Activated CD4-positive, alpha-beta T cell treated with anti-CD3 and anti-CD28 coated beads, Interleukin-2, amount 50 U/mL, for 1 hour (primary cell): ENCODE results near the gene CHKB.

Source experiments
- DNase-seq: peaks from one replicate; pipeline ENCODE4 v3.0.0-alpha.2; 2020

Gene CHKB

GRCh38 chr22:50595189-50595588 lies 12.5 kb upstream of the CHKB start:
- no peak for DNase-seq

GRCh38 chr22:50587407-50587806 lies 4.8 kb upstream of the CHKB start:
- no peak for DNase-seq

GRCh38 chr22:50586416-50586815 lies 3.8 kb upstream of the CHKB start:
- DNase-seq = no peak

DNA sequence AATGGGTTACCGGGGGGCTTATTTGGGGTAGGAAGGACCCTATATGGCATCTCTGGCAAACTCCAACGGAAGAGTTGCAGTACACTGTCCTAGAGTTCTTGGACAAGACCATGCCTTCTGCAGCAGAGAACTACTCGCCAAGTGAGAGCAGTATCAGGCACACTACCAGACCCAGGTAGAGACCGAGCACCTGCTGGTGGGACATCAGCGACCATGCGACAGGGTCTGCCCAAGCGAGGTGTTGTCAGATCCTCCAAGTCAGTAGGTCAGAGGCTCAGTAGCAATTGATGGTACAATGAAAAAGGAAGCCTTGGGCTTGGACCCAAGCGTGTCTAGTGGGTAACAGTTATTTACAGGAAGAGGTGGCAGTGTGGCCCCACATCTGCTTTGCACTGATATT lies 3.1 kb upstream of the CHKB start:
- DNase-seq = no peak

DNA sequence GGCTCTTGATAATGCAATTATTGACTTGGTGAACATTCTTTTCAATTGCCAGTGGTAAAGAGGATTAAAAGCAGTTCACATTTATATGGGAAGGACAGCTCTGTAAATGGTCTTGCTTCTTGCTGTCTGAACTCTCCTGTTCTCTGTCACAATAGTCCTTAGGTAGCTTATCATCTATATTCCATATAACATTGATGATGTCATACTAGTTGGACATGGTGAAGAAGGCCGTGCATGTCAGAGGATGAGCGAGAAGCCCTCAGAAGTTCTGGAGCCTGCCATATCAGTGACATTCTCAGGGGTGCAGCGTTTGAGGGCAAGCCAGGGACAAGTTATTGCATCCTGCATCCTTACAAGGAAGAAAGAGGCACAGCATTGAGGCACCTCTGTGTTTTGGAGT lies 2.6 kb upstream of the CHKB start:
- no peak for DNase-seq

- DNase-seq = no peak
These were observed 1.8 kb upstream of the CHKB start for GRCh38 chr22:50584106-50585096.

GRCh38 chr22:50583294-50583861 lies 729 bp upstream of the CHKB start:
- no peak for DNase-seq

DNA sequence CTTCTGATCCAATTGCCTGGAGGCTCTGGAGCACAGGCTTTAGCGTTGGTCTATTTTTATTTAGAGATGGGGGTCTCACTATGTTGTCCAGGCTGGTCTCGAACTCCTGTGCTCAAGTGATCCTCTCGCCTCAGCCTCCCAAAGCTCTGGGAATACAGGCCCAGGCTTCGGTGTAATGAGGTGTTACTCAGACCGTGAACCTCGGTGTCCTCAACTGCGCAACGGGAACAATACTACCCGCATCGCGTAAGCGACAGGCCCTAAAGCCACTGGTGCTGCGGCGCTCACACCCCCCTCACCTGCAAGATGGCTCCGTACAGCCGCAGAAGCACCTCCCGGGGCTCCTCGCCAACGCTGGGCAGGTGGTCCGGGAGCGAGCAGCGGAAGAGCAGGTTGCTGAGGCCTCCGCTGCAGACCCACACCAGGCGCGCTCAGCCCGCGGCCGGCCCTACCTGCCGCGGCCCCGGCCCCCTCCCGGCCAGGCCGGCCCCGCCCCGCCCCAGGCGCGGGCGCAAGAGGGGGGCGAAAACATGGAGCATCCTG lies 628 bp downstream of the CHKB start:
- DNase-seq = peak; percentile 29

DNA sequence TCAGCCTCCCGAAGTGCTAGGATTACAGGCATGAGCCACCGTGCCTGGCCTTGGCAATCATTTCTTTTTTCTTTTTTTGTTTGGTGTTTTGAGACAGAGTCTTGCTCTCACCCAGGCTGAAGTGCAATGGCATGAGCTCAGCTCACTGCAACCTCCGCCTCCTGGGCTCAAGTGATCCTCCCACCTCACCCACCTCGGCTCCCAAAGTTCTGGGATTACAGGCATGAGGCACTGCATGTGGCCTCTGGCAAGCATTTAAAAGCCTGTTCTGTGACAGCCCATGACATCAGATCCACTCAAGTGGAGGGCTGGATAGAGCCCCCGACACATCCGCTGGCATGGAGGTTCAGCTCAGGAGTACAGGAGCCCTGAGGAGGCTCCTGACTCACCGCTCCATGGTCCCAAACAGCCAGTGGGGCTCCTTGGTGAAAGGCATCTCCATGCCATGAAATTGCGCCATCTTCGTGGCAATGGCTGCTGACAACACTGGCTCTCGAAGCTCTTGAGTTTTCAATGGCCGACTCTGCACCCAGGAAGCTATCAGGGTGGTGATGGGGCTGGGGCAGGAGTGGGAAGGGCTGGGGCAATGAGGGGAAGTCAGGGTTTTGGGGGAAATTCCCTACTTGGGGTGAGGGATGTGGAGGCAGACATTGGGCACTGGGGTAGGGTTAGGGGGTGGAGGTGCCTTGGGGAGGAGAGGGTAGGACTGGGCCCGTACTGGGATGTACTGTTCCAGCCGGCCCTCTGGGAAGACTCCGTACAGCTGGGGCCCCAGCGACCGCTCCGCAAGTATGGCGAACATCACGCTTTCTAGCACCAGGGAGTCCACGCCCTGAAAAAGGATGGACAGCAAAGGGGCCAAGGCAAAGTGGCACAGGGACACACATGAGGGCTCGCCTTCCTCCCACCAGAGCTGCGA lies 1.4 kb downstream of the CHKB start:
- DNase-seq = no peak

DNA sequence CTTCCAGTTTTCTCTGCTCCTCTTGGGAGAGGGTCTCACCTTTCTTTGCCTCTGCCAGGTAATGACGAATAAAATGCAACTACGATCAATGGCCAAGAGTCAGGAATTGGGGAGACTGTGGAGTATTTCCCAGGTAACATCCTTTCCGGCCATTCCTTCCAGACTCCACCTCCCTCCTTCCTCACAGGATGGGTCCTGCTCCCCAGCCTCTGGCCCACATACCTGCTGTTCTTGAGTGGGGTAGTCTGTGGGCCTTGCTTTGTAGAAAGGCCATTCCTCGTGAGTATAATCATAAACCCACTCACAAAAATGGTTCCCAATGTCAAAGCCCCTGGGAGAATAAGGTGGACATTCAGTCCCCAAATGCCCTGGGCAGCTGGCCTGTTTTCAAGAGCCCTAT lies 2.9 kb downstream of the CHKB start:
- no peak for DNase-seq

DNA sequence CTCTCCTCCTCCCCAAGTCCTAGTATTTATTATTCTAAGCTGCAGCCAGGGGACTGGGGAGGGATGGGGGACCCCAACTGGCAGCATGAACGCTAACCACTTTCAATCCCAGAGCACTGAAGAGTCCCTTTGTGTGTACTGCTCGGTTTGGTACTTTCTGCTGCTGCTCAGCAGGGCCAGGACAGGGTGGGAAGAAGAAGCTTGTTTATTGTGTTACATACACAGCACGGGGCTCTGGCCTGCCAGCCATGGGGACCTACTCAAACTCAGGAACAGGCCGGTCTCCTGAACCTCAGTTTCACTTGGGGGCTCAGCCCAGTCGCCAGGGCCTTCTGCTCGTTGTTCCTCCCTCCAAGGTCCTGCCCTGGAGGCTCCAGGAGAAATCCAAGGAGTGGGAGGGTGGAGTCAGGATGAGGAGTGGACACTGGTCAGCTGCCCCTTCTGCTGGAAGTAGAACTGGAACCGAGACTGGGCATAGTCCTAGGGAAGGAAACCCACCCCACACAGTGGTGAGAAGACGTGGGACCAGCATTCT lies 3.8 kb downstream of the CHKB start:
- no peak for DNase-seq

- DNase-seq = no peak
These were observed 4.5 kb downstream of the CHKB start, which contains the start of gene CPT1B for GRCh38 chr22:50577987-50578775. TSS of gene CPT1B (minus strand) at chr22:50578427. CDS start at chr22:50577915, 512 bp downstream.

DNA sequence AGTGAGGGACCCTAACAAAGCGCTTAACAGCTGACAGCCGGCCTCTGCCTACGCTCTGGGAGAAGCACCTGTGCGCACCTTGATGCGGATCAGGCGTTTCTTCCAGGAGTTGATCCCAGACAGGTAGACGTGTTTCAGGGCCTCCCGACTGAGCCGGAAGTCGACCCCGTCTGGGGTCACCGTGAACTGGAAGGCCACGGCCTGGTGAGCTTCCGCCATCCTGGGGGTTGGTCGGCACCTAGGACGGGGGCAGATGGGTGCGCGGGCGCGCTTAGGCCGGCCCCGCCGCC lies 5.0 kb downstream of the CHKB start:
- no peak for DNase-seq

GRCh38 chr22:50576806-50577696 lies 5.6 kb downstream of the CHKB start:
- no peak for DNase-seq

GRCh38 chr22:50576070-50576469 lies 6.6 kb downstream of the CHKB start:
- DNase-seq = no peak

- no peak for DNase-seq
These were observed 7.2 kb downstream of the CHKB start for GRCh38 chr22:50575426-50575941.

- no peak for DNase-seq
These were observed 8.3 kb downstream of the CHKB start for GRCh38 chr22:50574383-50574755.

DNA sequence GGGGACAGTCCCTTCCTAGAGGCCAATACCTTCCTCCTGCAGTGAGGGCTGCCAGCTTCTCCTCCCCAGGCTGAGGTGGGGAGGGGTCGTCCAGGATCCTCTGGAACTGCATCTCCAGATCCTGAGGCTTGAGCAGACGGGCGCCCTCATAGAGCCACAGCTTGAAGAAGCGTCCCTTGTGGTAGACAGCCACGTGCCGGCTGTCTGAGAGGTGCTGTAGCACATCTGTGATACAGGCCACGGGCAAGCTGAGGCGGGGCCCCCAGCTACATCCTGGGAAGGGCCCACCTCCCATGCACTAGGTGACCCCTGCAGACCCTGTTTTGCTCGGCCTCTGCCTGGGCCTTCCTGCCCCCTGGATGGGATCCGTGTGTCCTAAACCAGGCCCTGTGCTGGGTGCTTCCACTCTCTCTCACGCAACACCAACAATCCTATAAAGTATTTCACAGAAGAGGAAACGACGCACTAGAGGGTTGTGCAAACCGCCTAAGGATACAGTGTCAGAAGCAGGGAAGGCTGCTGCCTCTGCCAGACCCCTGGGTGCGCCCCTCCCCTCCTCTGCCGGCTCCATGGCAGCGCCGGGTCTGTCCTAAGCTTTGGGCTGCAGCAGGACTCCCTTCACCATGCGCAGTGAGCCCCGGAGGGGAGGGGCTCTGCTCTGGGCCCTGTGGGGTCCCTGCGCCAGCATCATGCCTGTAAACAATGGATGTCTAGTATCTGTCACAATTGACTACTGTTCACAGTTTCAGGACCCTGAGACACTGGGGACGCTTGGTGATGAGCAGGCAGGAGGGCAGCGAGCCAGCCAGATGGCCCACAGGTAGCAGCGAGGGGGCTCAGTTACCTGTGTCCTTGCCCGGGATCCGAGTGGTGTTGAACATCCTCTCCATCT lies 8.9 kb downstream of the CHKB start:
- no peak for DNase-seq

- DNase-seq = no peak
These were observed 9.7 kb downstream of the CHKB start for GRCh38 chr22:50572965-50573364.
